ENCODE results near the gene MME.

MME gene

DNA sequence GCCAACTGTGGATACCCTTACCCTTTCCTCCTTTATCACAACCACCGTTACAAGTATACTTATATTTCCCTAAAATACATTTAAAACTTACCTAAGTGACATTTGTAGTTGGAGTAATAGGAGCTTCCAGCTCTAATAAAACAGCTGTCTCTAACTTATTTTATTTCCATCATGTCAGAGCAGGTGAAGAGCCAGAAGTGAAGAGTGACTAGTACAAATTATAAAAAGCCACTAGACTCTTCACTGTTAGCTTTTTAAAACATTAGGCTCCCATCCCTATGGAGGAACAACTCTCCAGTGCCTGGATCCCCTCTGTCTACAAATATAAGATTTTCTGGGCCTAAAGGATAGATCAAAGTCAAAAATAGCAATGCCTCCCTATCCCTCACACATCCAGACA, 102.3 kb downstream of the MME start:
- H3K9me3 Mint-ChIP-seq = no peaks in the 10 kb centered on the region
- no peak overlapping the region for H3K4me3 Mint-ChIP-seq
- no peaks in the 10 kb centered on the region for H3K36me3 Mint-ChIP-seq (ENCODE audit: low read depth)
- H3K27ac Mint-ChIP-seq = no peak overlapping the region
- DNase-seq = no peak
- H3K4me1 Mint-ChIP-seq (ENCODE audit: low read depth) = peaks cover 6% of the 10 kb centered on the region
- H3K27me3 Mint-ChIP-seq = no peaks in the 10 kb centered on the region

DNA sequence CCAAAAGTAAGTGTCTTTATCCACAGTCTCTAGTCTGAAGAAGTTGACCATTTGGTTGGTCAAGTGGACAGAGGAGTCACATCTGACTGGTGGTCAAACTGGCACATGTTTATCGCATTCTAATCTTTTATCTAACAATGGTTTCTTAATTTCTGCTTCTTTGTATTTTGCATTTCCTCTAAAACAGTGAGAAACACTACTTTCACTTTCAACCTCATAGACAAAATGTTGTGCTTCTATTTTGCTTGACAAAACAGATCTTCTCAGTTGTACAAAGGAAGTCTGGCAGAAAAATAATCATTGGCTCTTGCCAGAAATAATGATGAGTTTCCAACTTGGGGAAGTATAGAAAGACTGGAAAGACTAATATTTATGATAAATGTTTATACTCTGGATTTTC, 103.9 kb downstream of the MME start:
- Mint-ChIP-seq H3K36me3 (ENCODE audit: low read depth) (no peaks in the 10 kb centered on the region), H3K27ac (no peak overlapping the region), H3K9me3 (no peaks in the 10 kb centered on the region), H3K27me3 (no peaks in the 10 kb centered on the region), H3K4me1 (ENCODE audit: low read depth) (peaks cover 6% of the 10 kb centered on the region), H3K4me3 (no peak overlapping the region)
- no peak for DNase-seq

- no peak for DNase-seq
Observed at GRCh38 chr3:155185631-155186071, 105.5 kb downstream of the MME start.

GRCh38 chr3:155188031-155188430, 107.9 kb downstream of the MME start:
- peaks cover 6% of the 10 kb centered on the region for H3K4me1 Mint-ChIP-seq (ENCODE audit: low read depth)
- no peaks in the 10 kb centered on the region for H3K36me3 Mint-ChIP-seq (ENCODE audit: low read depth)
- no peaks in the 10 kb centered on the region for H3K9me3 Mint-ChIP-seq
- no peak overlapping the region for H3K4me3 Mint-ChIP-seq
- H3K27ac Mint-ChIP-seq = no peak overlapping the region
- no peak for DNase-seq
- no peaks in the 10 kb centered on the region for H3K27me3 Mint-ChIP-seq

More at GRCh38 chr3:155185631-155186071, 105.5 kb downstream of the MME start:
- no peaks in the 10 kb centered on the region for H3K27me3 Mint-ChIP-seq
- H3K36me3 Mint-ChIP-seq (ENCODE audit: low read depth) = no peaks in the 10 kb centered on the region
- H3K4me3 Mint-ChIP-seq = no peak overlapping the region
- no peak overlapping the region for H3K27ac Mint-ChIP-seq
- peaks cover 6% of the 10 kb centered on the region for H3K4me1 Mint-ChIP-seq (ENCODE audit: low read depth)
- no peaks in the 10 kb centered on the region for H3K9me3 Mint-ChIP-seq

DNA sequence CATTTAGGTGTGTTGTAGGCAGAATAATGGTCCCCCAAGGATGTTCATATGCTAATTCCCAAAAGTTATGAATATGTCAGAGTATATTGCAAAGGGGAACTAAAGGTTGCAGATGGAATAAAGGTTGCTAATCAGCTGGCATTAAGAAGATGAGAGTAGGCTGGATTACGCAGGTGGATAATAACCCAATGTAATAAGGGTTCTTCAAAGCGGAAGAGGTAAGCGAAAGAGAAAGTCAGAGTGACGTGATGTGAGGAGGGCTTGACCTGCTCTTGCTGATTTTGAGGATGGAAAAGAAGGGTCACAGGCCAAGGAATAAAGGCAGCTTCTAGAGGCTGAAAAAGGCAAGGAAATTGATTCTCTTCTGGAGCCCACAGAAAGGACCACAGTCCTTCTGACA, 109.4 kb downstream of the MME start:
- H3K4me3 Mint-ChIP-seq = no peak overlapping the region
- no peaks in the 10 kb centered on the region for H3K9me3 Mint-ChIP-seq

GRCh38 chr3:155190691-155191090, 110.6 kb downstream of the MME start:
- Mint-ChIP-seq H3K27me3 (no peaks in the 10 kb centered on the region), H3K9me3 (no peaks in the 10 kb centered on the region), H3K4me1 (ENCODE audit: low read depth) (no peaks in the 10 kb centered on the region), H3K27ac (no peak overlapping the region), H3K4me3 (no peak overlapping the region), H3K36me3 (ENCODE audit: low read depth) (no peaks in the 10 kb centered on the region)
- no peak for DNase-seq

More for the DNA sequence above, 109.4 kb downstream of the MME start:
- no peak for DNase-seq
- Mint-ChIP-seq H3K27ac (no peak overlapping the region), H3K4me1 (ENCODE audit: low read depth) (no peaks in the 10 kb centered on the region), H3K27me3 (no peaks in the 10 kb centered on the region), H3K36me3 (ENCODE audit: low read depth) (no peaks in the 10 kb centered on the region)

- no peak overlapping the region for H3K27ac Mint-ChIP-seq
- H3K27me3 Mint-ChIP-seq = no peaks in the 10 kb centered on the region
- no peaks in the 10 kb centered on the region for H3K4me1 Mint-ChIP-seq (ENCODE audit: low read depth)
- H3K36me3 Mint-ChIP-seq (ENCODE audit: low read depth) = no peaks in the 10 kb centered on the region
- H3K9me3 Mint-ChIP-seq = no peaks in the 10 kb centered on the region
- no peak for DNase-seq
- no peak overlapping the region for H3K4me3 Mint-ChIP-seq
Observed at GRCh38 chr3:155192957-155193746, 113.0 kb downstream of the MME start.

DNA sequence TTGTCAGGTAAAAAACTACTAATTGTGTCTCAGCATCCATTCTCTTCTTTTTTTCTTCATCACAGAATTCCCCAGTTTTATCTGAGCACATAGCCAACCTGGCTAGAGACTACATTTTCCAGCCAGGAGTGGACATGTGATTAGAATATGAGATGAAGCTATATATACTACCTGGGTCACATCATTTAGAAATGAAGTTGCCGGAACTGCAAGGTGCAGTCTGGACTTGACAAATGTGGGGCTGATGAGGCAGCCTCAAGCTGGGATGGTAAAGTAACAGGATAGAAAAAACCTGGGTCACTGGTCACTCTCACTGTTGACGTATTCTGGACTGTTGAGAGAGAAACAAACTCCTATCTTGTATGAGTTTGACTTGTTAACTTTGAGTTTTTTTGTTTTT, 113.7 kb downstream of the MME start:
- Mint-ChIP-seq H3K27ac (no peak overlapping the region), H3K36me3 (ENCODE audit: low read depth) (no peaks in the 10 kb centered on the region), H3K4me3 (no peak overlapping the region), H3K4me1 (ENCODE audit: low read depth) (no peaks in the 10 kb centered on the region), H3K27me3 (no peaks in the 10 kb centered on the region), H3K9me3 (no peaks in the 10 kb centered on the region)
- no peak for DNase-seq

DNA sequence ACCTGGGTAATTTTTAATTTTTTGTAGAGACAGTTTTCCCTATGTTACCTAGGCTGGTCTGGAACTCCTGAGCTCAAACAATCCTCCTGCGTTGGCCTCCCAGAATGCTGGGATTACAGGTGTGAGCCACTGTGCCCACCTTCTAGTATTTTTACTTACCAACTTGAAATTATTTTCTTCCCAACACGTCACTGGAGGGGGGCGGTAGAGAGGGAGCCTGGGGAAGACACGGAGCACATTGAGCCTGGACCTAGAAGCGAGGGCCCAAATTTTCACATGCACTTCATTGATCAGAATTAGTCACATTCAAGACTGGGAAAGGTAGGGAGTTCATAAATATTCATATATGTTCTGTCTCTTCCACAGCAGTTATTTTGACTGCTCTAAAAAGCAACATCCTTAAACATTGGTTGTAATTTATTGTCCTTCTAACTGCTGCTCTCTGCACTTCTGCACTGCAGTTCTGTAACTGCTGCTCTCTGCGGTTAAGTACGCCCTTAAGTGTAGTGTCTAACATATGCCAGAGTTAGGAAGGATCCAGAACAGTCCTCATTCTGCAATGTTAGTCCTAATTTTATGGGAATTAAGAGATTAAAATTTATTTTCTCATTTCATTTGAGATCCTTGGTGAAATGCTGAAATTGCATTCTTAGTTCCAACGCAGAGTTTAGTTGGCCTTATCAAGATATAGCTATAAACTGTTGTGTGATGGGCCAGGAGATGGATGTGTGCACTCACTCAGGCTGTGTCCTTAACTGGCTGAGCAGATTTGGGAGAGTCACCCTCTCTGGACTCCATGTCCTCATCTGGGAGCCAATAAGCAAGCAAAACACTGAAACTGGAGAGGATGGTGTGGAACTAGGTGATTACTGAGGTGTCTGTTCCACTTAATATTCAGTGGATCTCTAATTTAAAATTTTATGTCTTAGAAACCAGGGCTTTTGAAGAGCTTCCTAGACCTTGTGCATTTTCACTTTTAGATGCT, 115.1 kb downstream of the MME start:
- H3K27ac Mint-ChIP-seq = no peak overlapping the region
- DNase-seq = no peak
- no peaks in the 10 kb centered on the region for H3K4me1 Mint-ChIP-seq (ENCODE audit: low read depth)
- H3K36me3 Mint-ChIP-seq (ENCODE audit: low read depth) = no peaks in the 10 kb centered on the region
- H3K9me3 Mint-ChIP-seq = no peaks in the 10 kb centered on the region
- H3K4me3 Mint-ChIP-seq = no peak overlapping the region
- no peaks in the 10 kb centered on the region for H3K27me3 Mint-ChIP-seq

GRCh38 chr3:155196131-155197021, 116.3 kb downstream of the MME start:
- Mint-ChIP-seq H3K27me3 (no peaks in the 10 kb centered on the region), H3K36me3 (ENCODE audit: low read depth) (no peaks in the 10 kb centered on the region), H3K4me3 (no peak overlapping the region), H3K27ac (no peak overlapping the region), H3K9me3 (no peaks in the 10 kb centered on the region), H3K4me1 (ENCODE audit: low read depth) (no peaks in the 10 kb centered on the region)
- DNase-seq = no peak

- no peaks in the 10 kb centered on the region for H3K4me1 Mint-ChIP-seq (ENCODE audit: low read depth)
- no peaks in the 10 kb centered on the region for H3K36me3 Mint-ChIP-seq (ENCODE audit: low read depth)
- H3K27me3 Mint-ChIP-seq = no peaks in the 10 kb centered on the region
- no peak overlapping the region for H3K4me3 Mint-ChIP-seq
- H3K9me3 Mint-ChIP-seq = no peaks in the 10 kb centered on the region
- no peak overlapping the region for H3K27ac Mint-ChIP-seq
- DNase-seq = no peak
Observed at GRCh38 chr3:155197786-155198185, 117.7 kb downstream of the MME start.

- H3K4me3 Mint-ChIP-seq = no peak overlapping the region
- DNase-seq = no peak
- no peak overlapping the region for H3K27ac Mint-ChIP-seq
- no peaks in the 10 kb centered on the region for H3K27me3 Mint-ChIP-seq
- no peaks in the 10 kb centered on the region for H3K4me1 Mint-ChIP-seq (ENCODE audit: low read depth)
- no peaks in the 10 kb centered on the region for H3K9me3 Mint-ChIP-seq
- no peaks in the 10 kb centered on the region for H3K36me3 Mint-ChIP-seq (ENCODE audit: low read depth)
Observed at GRCh38 chr3:155202626-155203025, 122.5 kb downstream of the MME start.

- H3K27ac Mint-ChIP-seq = no peak overlapping the region
- H3K4me3 Mint-ChIP-seq = no peak overlapping the region
- H3K27me3 Mint-ChIP-seq = no peaks in the 10 kb centered on the region
- no peak for DNase-seq
- no peaks in the 10 kb centered on the region for H3K36me3 Mint-ChIP-seq (ENCODE audit: low read depth)
- no peaks in the 10 kb centered on the region for H3K9me3 Mint-ChIP-seq
- no peaks in the 10 kb centered on the region for H3K4me1 Mint-ChIP-seq (ENCODE audit: low read depth)
Observed at GRCh38 chr3:155204851-155205250, 124.7 kb downstream of the MME start.

- no peak overlapping the region for H3K4me3 Mint-ChIP-seq
- H3K36me3 Mint-ChIP-seq (ENCODE audit: low read depth) = no peaks in the 10 kb centered on the region
- no peaks in the 10 kb centered on the region for H3K27me3 Mint-ChIP-seq
- H3K4me1 Mint-ChIP-seq (ENCODE audit: low read depth) = no peaks in the 10 kb centered on the region
- DNase-seq = no peak
- no peaks in the 10 kb centered on the region for H3K9me3 Mint-ChIP-seq
- no peak overlapping the region for H3K27ac Mint-ChIP-seq
Observed at GRCh38 chr3:155208183-155208800, 128.2 kb downstream of the MME start.
